ENCODE measurements around the gene METTL17.

DNA sequence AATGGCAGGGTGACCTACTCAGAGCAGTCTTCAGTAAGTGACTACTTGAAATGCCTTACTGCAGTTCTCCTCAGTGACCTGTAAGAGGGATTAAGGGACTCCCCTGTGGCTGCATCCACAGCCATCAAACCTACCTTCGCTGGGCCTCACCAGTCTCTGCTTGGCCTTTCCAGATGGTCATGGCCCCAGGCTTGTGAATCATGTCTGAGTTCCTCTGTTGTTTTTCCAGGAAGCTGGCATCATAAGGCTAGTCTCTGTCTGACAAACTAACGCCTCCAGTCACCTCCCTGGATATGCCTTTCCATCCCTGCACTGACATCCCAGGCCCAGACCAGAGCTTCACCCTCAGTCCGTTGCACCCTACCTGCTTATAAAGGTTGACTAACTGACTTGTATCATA is 20.4 kb upstream of the METTL17 start:
- TF ChIP-seq, protein P1, sequence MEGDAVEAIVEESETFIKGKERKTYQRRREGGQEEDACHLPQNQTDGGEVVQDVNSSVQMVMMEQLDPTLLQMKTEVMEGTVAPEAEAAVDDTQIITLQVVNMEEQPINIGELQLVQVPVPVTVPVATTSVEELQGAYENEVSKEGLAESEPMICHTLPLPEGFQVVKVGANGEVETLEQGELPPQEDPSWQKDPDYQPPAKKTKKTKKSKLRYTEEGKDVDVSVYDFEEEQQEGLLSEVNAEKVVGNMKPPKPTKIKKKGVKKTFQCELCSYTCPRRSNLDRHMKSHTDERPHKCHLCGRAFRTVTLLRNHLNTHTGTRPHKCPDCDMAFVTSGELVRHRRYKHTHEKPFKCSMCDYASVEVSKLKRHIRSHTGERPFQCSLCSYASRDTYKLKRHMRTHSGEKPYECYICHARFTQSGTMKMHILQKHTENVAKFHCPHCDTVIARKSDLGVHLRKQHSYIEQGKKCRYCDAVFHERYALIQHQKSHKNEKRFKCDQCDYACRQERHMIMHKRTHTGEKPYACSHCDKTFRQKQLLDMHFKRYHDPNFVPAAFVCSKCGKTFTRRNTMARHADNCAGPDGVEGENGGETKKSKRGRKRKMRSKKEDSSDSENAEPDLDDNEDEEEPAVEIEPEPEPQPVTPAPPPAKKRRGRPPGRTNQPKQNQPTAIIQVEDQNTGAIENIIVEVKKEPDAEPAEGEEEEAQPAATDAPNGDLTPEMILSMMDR (IDR thresholded peaks at IDR 0.05), result no peak
- TF ChIP-seq EP300 (IDR thresholded peaks at IDR 0.05), result no peak
- no peak for TF ChIP-seq POLR2AphosphoS5 (IDR thresholded peaks at IDR 0.05)
- TF ChIP-seq POLR2A (IDR thresholded peaks at IDR 0.05), result no peak

Measured in sigmoid colon (tissue), 4 donors.